GM12891 (cell line): ENCODE results near the gene ODF2.

Source experiments
- POLR2A ChIP-seq: IDR thresholded peaks from 2 replicates; pipeline ENCODE4 v1.6.1; 2011; ENCODE audit warnings: low read depth, low read length, control low read depth
- POLR2AphosphoS5 ChIP-seq: IDR thresholded peaks from 2 replicates; pipeline ENCODE4 v1.6.1; 2011; ENCODE audit warnings: low read depth, low read length, control low read depth

GRCh38 chr9:128485414-128485855 lies 29.6 kb downstream of the ODF2 start:
- TF ChIP-seq POLR2AphosphoS5: no peak
- TF ChIP-seq POLR2A: no peak
